ENCODE measurements around the gene ZNF710.

The ZNF710 gene

GRCh38 chr15:90035840-90036230, 34.7 kb downstream of the ZNF710 start:
- Histone ChIP-seq H3K9me3 (ENCODE audit: control insufficient read depth in 1 of 2, low read length in 2 of 2) (no peaks in the 10 kb centered on the region), H3K4me3 (ENCODE audit: low read depth in 1 of 2, low read length in 2 of 2) (no peak overlapping the region), H3K4me1 (ENCODE audit: control insufficient read depth in 1 of 2, insufficient read depth in 2 of 2, low read length in 2 of 2) (peaks cover 32 to 34% of the 10 kb centered on the region in 2 donors), H3K27me3 (ENCODE audit: low read depth, low read length) (no peaks in the 10 kb centered on the region), H3K36me3 (ENCODE audit: control insufficient read depth in 1 of 2, insufficient read depth in 2 of 2, low read length in 2 of 2) (no peaks in the 10 kb centered on the region), H3K27ac (ENCODE audit: low read length) (peak overlapping the region; percentile 82)

- peaks cover 29 to 34% of the 10 kb centered on the region in 2 donors for H3K4me1 ChIP-seq (ENCODE audit: control insufficient read depth in 1 of 2, insufficient read depth in 2 of 2, low read length in 2 of 2)
- no peaks in the 10 kb centered on the region for H3K36me3 ChIP-seq (ENCODE audit: control insufficient read depth in 1 of 2, insufficient read depth in 2 of 2, low read length in 2 of 2)
- no peaks in the 10 kb centered on the region for H3K27me3 ChIP-seq (ENCODE audit: low read depth, low read length)
- no peak overlapping the region for H3K27ac ChIP-seq (ENCODE audit: low read length)
- no peak overlapping the region for H3K4me3 ChIP-seq (ENCODE audit: low read depth in 1 of 2, low read length in 2 of 2)
- no peaks in the 10 kb centered on the region for H3K9me3 ChIP-seq (ENCODE audit: control insufficient read depth in 1 of 2, low read length in 2 of 2)
These were observed 35.2 kb downstream of the ZNF710 start for GRCh38 chr15:90036343-90036742.

- Histone ChIP-seq H3K4me1 (ENCODE audit: control insufficient read depth in 1 of 2, insufficient read depth in 2 of 2, low read length in 2 of 2) (peaks cover 29 to 34% of the 10 kb centered on the region in 2 donors), H3K27ac (ENCODE audit: low read length) (no peak overlapping the region)
These were observed 35.8 kb downstream of the ZNF710 start for GRCh38 chr15:90036806-90037510.

GRCh38 chr15:90037511-90037860, 36.4 kb downstream of the ZNF710 start:
- H3K36me3 ChIP-seq (ENCODE audit: control insufficient read depth in 1 of 2, insufficient read depth in 2 of 2, low read length in 2 of 2): peaks cover 0 to 3% of the 10 kb centered on the region in 2 donors
- H3K27ac ChIP-seq (ENCODE audit: low read length): no peak overlapping the region
- H3K4me1 ChIP-seq (ENCODE audit: control insufficient read depth in 1 of 2, insufficient read depth in 2 of 2, low read length in 2 of 2): peaks cover 29 to 34% of the 10 kb centered on the region in 2 donors

More at GRCh38 chr15:90036806-90037510, 35.8 kb downstream of the ZNF710 start:
- H3K27me3 ChIP-seq (ENCODE audit: low read depth, low read length): no peaks in the 10 kb centered on the region
- no peak overlapping the region for H3K4me3 ChIP-seq (ENCODE audit: low read depth in 1 of 2, low read length in 2 of 2)
- H3K36me3 ChIP-seq (ENCODE audit: control insufficient read depth in 1 of 2, insufficient read depth in 2 of 2, low read length in 2 of 2): no peaks in the 10 kb centered on the region
- no peaks in the 10 kb centered on the region for H3K9me3 ChIP-seq (ENCODE audit: control insufficient read depth in 1 of 2, low read length in 2 of 2)

GRCh38 chr15:90037961-90038631, 37.0 kb downstream of the ZNF710 start:
- H3K36me3 ChIP-seq (ENCODE audit: control insufficient read depth in 1 of 2, insufficient read depth in 2 of 2, low read length in 2 of 2): peaks cover 0 to 5% of the 10 kb centered on the region in 2 donors
- no peak overlapping the region for H3K4me3 ChIP-seq (ENCODE audit: low read depth in 1 of 2, low read length in 2 of 2)
- H3K4me1 ChIP-seq (ENCODE audit: control insufficient read depth in 1 of 2, insufficient read depth in 2 of 2, low read length in 2 of 2): peaks cover 27 to 33% of the 10 kb centered on the region in 2 donors
- peak overlapping the region; percentile 14 for H3K27ac ChIP-seq (ENCODE audit: low read length)
- H3K27me3 ChIP-seq (ENCODE audit: low read depth, low read length): no peaks in the 10 kb centered on the region
- no peaks in the 10 kb centered on the region for H3K9me3 ChIP-seq (ENCODE audit: control insufficient read depth in 1 of 2, low read length in 2 of 2)

More at GRCh38 chr15:90037511-90037860, 36.4 kb downstream of the ZNF710 start:
- H3K9me3 ChIP-seq (ENCODE audit: control insufficient read depth in 1 of 2, low read length in 2 of 2): no peaks in the 10 kb centered on the region
- H3K4me3 ChIP-seq (ENCODE audit: low read depth in 1 of 2, low read length in 2 of 2): no peak overlapping the region
- no peaks in the 10 kb centered on the region for H3K27me3 ChIP-seq (ENCODE audit: low read depth, low read length)

- Histone ChIP-seq H3K9me3 (ENCODE audit: control insufficient read depth in 1 of 2, low read length in 2 of 2) (no peaks in the 10 kb centered on the region), H3K27ac (ENCODE audit: low read length) (peak overlapping the region; percentile 14), H3K27me3 (ENCODE audit: low read depth, low read length) (no peaks in the 10 kb centered on the region), H3K36me3 (ENCODE audit: control insufficient read depth in 1 of 2, insufficient read depth in 2 of 2, low read length in 2 of 2) (peaks cover 0 to 5% of the 10 kb centered on the region in 2 donors), H3K4me1 (ENCODE audit: control insufficient read depth in 1 of 2, insufficient read depth in 2 of 2, low read length in 2 of 2) (peaks cover 25 to 27% of the 10 kb centered on the region in 2 donors), H3K4me3 (ENCODE audit: low read depth in 1 of 2, low read length in 2 of 2) (no peak overlapping the region)
These were observed 37.5 kb downstream of the ZNF710 start for GRCh38 chr15:90038632-90039095.

- peaks cover 0 to 5% of the 10 kb centered on the region in 2 donors for H3K36me3 ChIP-seq (ENCODE audit: control insufficient read depth in 1 of 2, insufficient read depth in 2 of 2, low read length in 2 of 2)
- no peak overlapping the region for H3K4me3 ChIP-seq (ENCODE audit: low read depth in 1 of 2, low read length in 2 of 2)
- H3K9me3 ChIP-seq (ENCODE audit: control insufficient read depth in 1 of 2, low read length in 2 of 2): no peaks in the 10 kb centered on the region
- H3K4me1 ChIP-seq (ENCODE audit: control insufficient read depth in 1 of 2, insufficient read depth in 2 of 2, low read length in 2 of 2): peaks cover 20% of the 10 kb centered on the region in 2 donors
- H3K27ac ChIP-seq (ENCODE audit: low read length): peak overlapping the region; percentile 3
- H3K27me3 ChIP-seq (ENCODE audit: low read depth, low read length): no peaks in the 10 kb centered on the region
These were observed 38.9 kb downstream of the ZNF710 start for GRCh38 chr15:90039996-90040395.

GRCh38 chr15:90040618-90041017, 39.5 kb downstream of the ZNF710 start:
- Histone ChIP-seq H3K27me3 (ENCODE audit: low read depth, low read length) (no peaks in the 10 kb centered on the region), H3K36me3 (ENCODE audit: control insufficient read depth in 1 of 2, insufficient read depth in 2 of 2, low read length in 2 of 2) (peaks cover 0 to 5% of the 10 kb centered on the region in 2 donors), H3K9me3 (ENCODE audit: control insufficient read depth in 1 of 2, low read length in 2 of 2) (no peaks in the 10 kb centered on the region), H3K4me3 (ENCODE audit: low read depth in 1 of 2, low read length in 2 of 2) (no peak overlapping the region), H3K4me1 (ENCODE audit: control insufficient read depth in 1 of 2, insufficient read depth in 2 of 2, low read length in 2 of 2) (peaks cover 18 to 19% of the 10 kb centered on the region in 2 donors), H3K27ac (ENCODE audit: low read length) (no peak overlapping the region)

GRCh38 chr15:90042356-90042755, 41.2 kb downstream of the ZNF710 start:
- Histone ChIP-seq H3K36me3 (ENCODE audit: control insufficient read depth in 1 of 2, insufficient read depth in 2 of 2, low read length in 2 of 2) (peaks cover 0 to 5% of the 10 kb centered on the region in 2 donors), H3K27ac (ENCODE audit: low read length) (no peak overlapping the region), H3K4me1 (ENCODE audit: control insufficient read depth in 1 of 2, insufficient read depth in 2 of 2, low read length in 2 of 2) (peaks cover 22 to 23% of the 10 kb centered on the region in 2 donors), H3K4me3 (ENCODE audit: low read depth in 1 of 2, low read length in 2 of 2) (no peak overlapping the region), H3K27me3 (ENCODE audit: low read depth, low read length) (no peaks in the 10 kb centered on the region), H3K9me3 (ENCODE audit: control insufficient read depth in 1 of 2, low read length in 2 of 2) (no peaks in the 10 kb centered on the region)

GRCh38 chr15:90042766-90043529, 41.8 kb downstream of the ZNF710 start:
- Histone ChIP-seq H3K4me3 (ENCODE audit: low read depth in 1 of 2, low read length in 2 of 2) (no peak overlapping the region), H3K36me3 (ENCODE audit: control insufficient read depth in 1 of 2, insufficient read depth in 2 of 2, low read length in 2 of 2) (peaks cover 0 to 5% of the 10 kb centered on the region in 2 donors), H3K27ac (ENCODE audit: low read length) (no peak overlapping the region), H3K27me3 (ENCODE audit: low read depth, low read length) (no peaks in the 10 kb centered on the region), H3K4me1 (ENCODE audit: control insufficient read depth in 1 of 2, insufficient read depth in 2 of 2, low read length in 2 of 2) (peaks cover 21 to 22% of the 10 kb centered on the region in 2 donors), H3K9me3 (ENCODE audit: control insufficient read depth in 1 of 2, low read length in 2 of 2) (no peaks in the 10 kb centered on the region)

- Histone ChIP-seq H3K9me3 (ENCODE audit: control insufficient read depth in 1 of 2, low read length in 2 of 2) (no peaks in the 10 kb centered on the region), H3K27me3 (ENCODE audit: low read depth, low read length) (no peaks in the 10 kb centered on the region), H3K27ac (ENCODE audit: low read length) (no peak overlapping the region), H3K4me1 (ENCODE audit: control insufficient read depth in 1 of 2, insufficient read depth in 2 of 2, low read length in 2 of 2) (peaks cover 17 to 26% of the 10 kb centered on the region in 2 donors), H3K4me3 (ENCODE audit: low read depth in 1 of 2, low read length in 2 of 2) (no peak overlapping the region), H3K36me3 (ENCODE audit: control insufficient read depth in 1 of 2, insufficient read depth in 2 of 2, low read length in 2 of 2) (peaks cover 0 to 5% of the 10 kb centered on the region in 2 donors)
These were observed 42.4 kb downstream of the ZNF710 start for GRCh38 chr15:90043530-90044010.
